PC-9 (cell line): Measurements from ENCODE around the gene LHX1.

Experiments
- EZH2 ChIP-seq: fragments of 200-600 bp; sonication (generic); IDR thresholded peaks from 2 replicates; pipeline ENCODE4 v1.8.0; 2017; ENCODE audit warnings: antibody characterized with exemption, low read depth
- TF ChIP-seq, protein P1 (sequence below): fragments of 200-600 bp; sonication (generic); conservative IDR thresholded peaks from 2 replicates; pipeline ENCODE4 v1.6.1; 2017; ENCODE audit warnings: mixed run types, antibody characterized with exemption, mild to moderate bottlenecking, moderate library complexity

DNA sequence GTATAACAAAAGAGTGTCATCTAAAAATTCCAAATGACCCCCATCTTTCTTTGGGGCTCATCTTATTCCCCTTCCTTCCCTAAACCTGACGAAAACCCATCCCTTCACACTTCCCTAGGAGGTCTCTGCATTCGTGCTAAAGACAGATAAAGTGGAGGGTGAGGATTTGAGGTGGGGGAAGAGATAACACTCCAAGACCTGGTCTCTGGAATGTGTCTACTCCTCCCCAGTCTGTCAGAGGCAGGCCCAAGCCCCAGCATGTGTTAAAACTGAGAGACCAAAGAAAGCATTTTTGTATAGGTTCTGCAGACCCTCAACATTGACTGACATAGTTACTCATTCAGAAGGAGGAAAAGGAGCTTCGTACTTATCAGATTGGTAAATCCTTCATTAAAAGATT lies 11.0 kb upstream of the LHX1 start:
- TF ChIP-seq, protein P1, sequence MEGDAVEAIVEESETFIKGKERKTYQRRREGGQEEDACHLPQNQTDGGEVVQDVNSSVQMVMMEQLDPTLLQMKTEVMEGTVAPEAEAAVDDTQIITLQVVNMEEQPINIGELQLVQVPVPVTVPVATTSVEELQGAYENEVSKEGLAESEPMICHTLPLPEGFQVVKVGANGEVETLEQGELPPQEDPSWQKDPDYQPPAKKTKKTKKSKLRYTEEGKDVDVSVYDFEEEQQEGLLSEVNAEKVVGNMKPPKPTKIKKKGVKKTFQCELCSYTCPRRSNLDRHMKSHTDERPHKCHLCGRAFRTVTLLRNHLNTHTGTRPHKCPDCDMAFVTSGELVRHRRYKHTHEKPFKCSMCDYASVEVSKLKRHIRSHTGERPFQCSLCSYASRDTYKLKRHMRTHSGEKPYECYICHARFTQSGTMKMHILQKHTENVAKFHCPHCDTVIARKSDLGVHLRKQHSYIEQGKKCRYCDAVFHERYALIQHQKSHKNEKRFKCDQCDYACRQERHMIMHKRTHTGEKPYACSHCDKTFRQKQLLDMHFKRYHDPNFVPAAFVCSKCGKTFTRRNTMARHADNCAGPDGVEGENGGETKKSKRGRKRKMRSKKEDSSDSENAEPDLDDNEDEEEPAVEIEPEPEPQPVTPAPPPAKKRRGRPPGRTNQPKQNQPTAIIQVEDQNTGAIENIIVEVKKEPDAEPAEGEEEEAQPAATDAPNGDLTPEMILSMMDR, result no peak
- TF ChIP-seq EZH2, result no peak
